Heart right ventricle (tissue), 16 donors: ENCODE measurements around the gene TFB2M. TPM values are rescaled to one million over a fixed set of nuclear protein-coding genes. Genes with fewer than 3 reads are reported as not detected.

ENCODE experiments used
- ATAC-seq, 8 donors: fragments of 200-7000 bp; cut with Tn5 transposase; one replicate each; pipeline ENCODE4 v1.9.1; 2020; ENCODE audit warnings: mild to moderate bottlenecking in 8 of 8, moderate library complexity in 8 of 8, moderate number of reproducible peaks in 1 of 8
- DNase-seq, 2 donors: peaks; one replicate each; pipeline ENCODE4 v3.0.0-alpha.2; 2020
- H3K27ac ChIP-seq, 10 donors: fragments of 200-600 bp; sonication (generic) in 2 of 10; one replicate each; pipeline versions ENCODE4 v1.5.0 to v1.8.0; 2020 to 2022; ENCODE audit warnings: mild to moderate bottlenecking in 3 of 10
- H3K27me3 ChIP-seq, 7 donors: fragments of 200-600 bp; one replicate each; pipeline ENCODE4 v1.8.0; 2021 to 2022; ENCODE audit warnings: mild to moderate bottlenecking in 2 of 7
- H3K36me3 ChIP-seq, 9 donors: fragments of 200-600 bp; sonication (generic) in 1 of 9; one replicate each; pipeline versions ENCODE4 v1.5.0 to v1.8.0; 2020 to 2022; ENCODE audit warnings: mild to moderate bottlenecking in 2 of 9
- H3K4me1 ChIP-seq, 9 donors: fragments of 200-600 bp; sonication (generic) in 1 of 9; one replicate each; pipeline versions ENCODE4 v1.5.0 to v1.8.0; 2020 to 2022; ENCODE audit warnings: mild to moderate bottlenecking in 4 of 9
- H3K4me3 ChIP-seq, 10 donors: fragments of 200-600 bp; sonication (generic) in 2 of 10; one replicate each; pipeline versions ENCODE4 v1.5.0 to v1.8.0; 2020 to 2022; ENCODE audit warnings: mild to moderate bottlenecking in 7 of 10, moderate library complexity in 2 of 10
- H3K9me3 ChIP-seq, 11 donors: fragments of 200-600 bp in 10 of 11; sonication (generic) in 2 of 11; one replicate each; pipeline versions ENCODE4 v1.5.0 to v1.8.0; 2013 to 2022; ENCODE audit warnings: mild to moderate bottlenecking in 2 of 11, control low read depth in 1 of 11, moderate library complexity in 1 of 11
- CTCF ChIP-seq, 9 donors: fragments of 200-600 bp; sonication (generic) in 2 of 9; IDR thresholded peaks; one replicate each; pipeline versions ENCODE4 v1.5.0 to v1.8.0; 2021 to 2022; ENCODE audit warnings: antibody characterized with exemption in 9 of 9, mild to moderate bottlenecking in 5 of 9, moderate library complexity in 1 of 9
- WGBS, 2 donors: extraction: QIAGEN DNeasy Blood & Tissue Kit; methylation state at CpG; one replicate each; pipeline ENCODE4 v1.1.7; 2013; ENCODE audit warnings: inconsistent platforms in 1 of 2; 5-methylcytosine and 5-hydroxymethylcytosine counted together
- intact Hi-C, 10 donors: fragments of 100-400 bp; cut with DNase I; formaldehyde crosslinking; loops; one replicate each; pipeline versions ENCODE4 v1.11.1 to v1.14.2; 2022
- polyA plus RNA-seq, 2 donors: library from polyadenylated mRNA; stranded (reverse); fragments of 200-250 nt; gene quantifications; one replicate each; pipeline ENCODE4 v1.2.3, GENCODE V29; 2013
- total RNA-seq, 10 donors: library from RNA; stranded (reverse); fragmentation: NEBNext Ultra II Directional in 3 of 10; extraction: Animal tissue kit (Norgen Biotek cat#: 25700) in 3 of 10; gene quantifications; one replicate each; pipeline versions ENCODE4 v1.2.1 to v1.2.4, GENCODE V29; 2021 to 2023
- donor health status: Arrhythmogenic right ventricular cardiomyopathy.
- donor health status: ischemic (EF 13 %, LVEDD 7.1; RV severe dilation, severe dysfunction).
- donor health status: healthy with polysubstance abuse.
- donor health status: DM: no; HTN: yes; CAD: no.
- donor health status: DM: no; HTN: no; CAD: no.
- donor health status: ischemic (EF 25% LVEDD 6.9; RV normal size, moderate dysfunction).
- donor health status: ischemic (EF 25% LVEDD 5.7; RV mildly dilated, moderate dysfunction).
- donor health status: healthy.
- donor health status: DM: yes; HTN: yes; CAD: no.
- donor health status: Ischemic cardiomyopathy.
- donor health status: ischemic (EF 35%, LVEDD 5.7; RV mildly dilated, moderate dysfunction).
- donor health status: nonischemic (EF 11% LVEDD 7.7; RV severe dilation, severe dysfunction).
- donor health status: DM: yes; HTN: yes; CAD: no.
- donor health status: PGD.
- donor health status: ischemic (EF 29% LVEDD 5.4; RV normal size, mild dysfunction).
- donor health status: nonischemic (EF 23%, LVEDD 6.1; RV moderate dilation, normal function).

The TFB2M gene
- total and polyA plus RNA-seq, 12 donors = 2.9 to 16.5 (median 13.1) TPM

- Histone ChIP-seq H3K4me1 (peaks cover 10 to 87% (median 71%) of the 10 kb centered on the region in 9 donors), H3K36me3 (peaks cover 0 to 11% (median 0%) of the 10 kb centered on the region in 9 donors), H3K9me3 (no peaks in the 10 kb centered on the region), H3K27me3 (no peaks in the 10 kb centered on the region), H3K4me3 (no peak overlapping the region), H3K27ac (peak overlapping the region in 8 of 10 donors; percentile 9 to 62 (median 40))
- WGBS, 2 donors = 77 to 79% methylated on average over 6 of the region's 6 CpGs
- intact Hi-C loops = no loop called here
- no peak for TF ChIP-seq CTCF (IDR thresholded peaks at IDR 0.05)
- DNase-seq (peak in 1 of 2 donors; percentile 57), ATAC-seq (peak; percentile 46 to 81 (median 68))
Measured at GRCh38 chr1:246583448-246584185, 17.6 kb upstream of the TFB2M start.

- no peak for TF ChIP-seq CTCF (IDR thresholded peaks at IDR 0.05)
- ATAC-seq (no peak), DNase-seq (no peak)
- H3K27me3 ChIP-seq = no peaks in the 10 kb centered on the region
- peak overlapping the region in 7 of 10 donors; percentile 13 to 62 (median 41) for H3K27ac ChIP-seq
- peaks cover 10 to 86% (median 71%) of the 10 kb centered on the region in 9 donors for H3K4me1 ChIP-seq
- peaks cover 0 to 11% (median 0%) of the 10 kb centered on the region in 9 donors for H3K36me3 ChIP-seq
- no peaks in the 10 kb centered on the region for H3K9me3 ChIP-seq
- H3K4me3 ChIP-seq = no peak overlapping the region
- WGBS, 2 donors = 87 to 97% methylated on average over 2 of the region's 2 CpGs
- intact Hi-C loops = no loop called here
Measured at GRCh38 chr1:246583056-246583440, 17.0 kb upstream of the TFB2M start.

GRCh38 chr1:246582301-246583055 is 16.4 kb upstream of the TFB2M start:
- intact Hi-C loops = no loop called here
- H3K4me1 ChIP-seq = peaks cover 10 to 86% (median 71%) of the 10 kb centered on the region in 9 donors

More at GRCh38 chr1:246582301-246583055, 16.4 kb upstream of the TFB2M start:
- no peak for TF ChIP-seq CTCF (IDR thresholded peaks at IDR 0.05)
- no peak for DNase-seq
- ATAC-seq = no peak
- 83 to 86% methylated on average over 17 of the region's 17 CpGs for WGBS, 2 donors
- H3K9me3 ChIP-seq = no peaks in the 10 kb centered on the region
- no peak overlapping the region for H3K4me3 ChIP-seq
- peaks cover 0 to 11% (median 0%) of the 10 kb centered on the region in 9 donors for H3K36me3 ChIP-seq
- H3K27ac ChIP-seq = peak overlapping the region in 5 of 10 donors; percentile 15 to 62 (median 51)
- no peaks in the 10 kb centered on the region for H3K27me3 ChIP-seq
